Thyroid gland (tissue), 4 donors: ENCODE data around the gene PINLYP.

Source experiments
- CTCF ChIP-seq, 6 experiments: fragments of 200-600 bp in 3 of 6; fragments of 450-650 bp in 3 of 6; sonication (generic) in 3 of 6; IDR thresholded peaks; one replicate each; pipeline ENCODE4 v1.5.1; 2016 to 2019; ENCODE audit warnings: antibody characterized with exemption in 6 of 6, mild to moderate bottlenecking in 2 of 6, inconsistent platforms in 1 of 6, moderate library complexity in 1 of 6
- POLR2A ChIP-seq, 2 donors: fragments of 450-650 bp; IDR thresholded peaks; one replicate each; pipeline ENCODE4 v1.6.1; 2017; ENCODE audit warnings: antibody characterized with exemption in 2 of 2, mild to moderate bottlenecking in 2 of 2, moderate library complexity in 1 of 2

DNA sequence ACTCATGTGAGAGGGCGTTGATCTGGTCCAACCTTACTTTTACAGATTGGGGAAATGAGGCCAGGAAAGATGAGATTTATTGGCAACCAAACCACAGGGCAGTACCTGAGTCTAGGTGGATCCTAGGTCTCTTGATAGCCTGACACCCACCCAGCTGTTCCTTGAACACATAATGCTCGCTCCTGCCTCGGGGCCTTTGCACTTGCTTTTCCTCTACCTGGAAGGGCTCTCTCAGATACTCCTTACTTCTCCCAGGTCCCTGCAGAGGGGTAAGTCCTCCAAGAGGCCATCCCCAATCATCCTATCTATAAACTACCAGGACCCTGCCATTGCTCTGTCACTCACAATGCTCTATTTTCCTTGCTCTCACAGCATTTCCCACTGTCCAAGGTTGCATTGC, 35.2 kb upstream of the PINLYP start:
- TF ChIP-seq CTCF (IDR thresholded peaks at IDR 0.05) (no peak), POLR2A (IDR thresholded peaks at IDR 0.05) (no peak)
